Neutrophil (primary cell): ENCODE measurements around the gene COMT.
A peak's percentile ranks its signal among the peaks of the same experiment; 100 is the strongest.
"Not testable (repeated sequence)": the region's sequence is repeated elsewhere in the genome, so short reads cannot be mapped to it uniquely, and the experiment has no call there.

Source experiments
- H3K27ac ChIP-seq: fragments of 200-600 bp; sonication (generic); 2 replicates; pipeline ENCODE4 v1.5.1; 2016; ENCODE audit warnings: mild to moderate bottlenecking, moderate library complexity
- H3K27me3 ChIP-seq: fragments of 200-600 bp; sonication (generic); 2 replicates; pipeline ENCODE4 v1.6.0; 2016; ENCODE audit warnings: mild to moderate bottlenecking
- H3K36me3 ChIP-seq: fragments of 200-600 bp; sonication (generic); 2 replicates; pipeline ENCODE4 v1.5.1; 2017
- H3K4me1 ChIP-seq, 2 experiments: fragments of 200-600 bp in 1 of 2; sonication (generic) in 1 of 2; 1 replicate in 1 of 2; 2 replicates in 1 of 2; pipeline versions ENCODE4 v1.5.1 to v1.6.1; 2013 to 2016; ENCODE audit warnings: low read depth in 1 of 2, low read length in 1 of 2, mild to moderate bottlenecking in 1 of 2, moderate library complexity in 1 of 2; ENCODE audit not compliant: control insufficient read depth in 1 of 2, insufficient read depth in 1 of 2
- H3K4me3 ChIP-seq, 2 experiments: fragments of 200-600 bp in 1 of 2; sonication (generic) in 1 of 2; 1 replicate in 1 of 2; 2 replicates in 1 of 2; pipeline ENCODE4 v1.5.1; 2013 to 2016; ENCODE audit warnings: low read depth in 1 of 2, low read length in 1 of 2, mild to moderate bottlenecking in 1 of 2, moderate library complexity in 1 of 2
- H3K9me3 ChIP-seq: fragments of 200-600 bp; sonication (generic); 2 replicates; pipeline ENCODE4 v1.5.1; 2016
- TF ChIP-seq, protein P1 (sequence below): fragments of 200-600 bp; sonication (generic); IDR thresholded peaks from 2 replicates; pipeline ENCODE4 v1.5.1; 2016; ENCODE audit warnings: antibody characterized with exemption

The COMT gene

DNA sequence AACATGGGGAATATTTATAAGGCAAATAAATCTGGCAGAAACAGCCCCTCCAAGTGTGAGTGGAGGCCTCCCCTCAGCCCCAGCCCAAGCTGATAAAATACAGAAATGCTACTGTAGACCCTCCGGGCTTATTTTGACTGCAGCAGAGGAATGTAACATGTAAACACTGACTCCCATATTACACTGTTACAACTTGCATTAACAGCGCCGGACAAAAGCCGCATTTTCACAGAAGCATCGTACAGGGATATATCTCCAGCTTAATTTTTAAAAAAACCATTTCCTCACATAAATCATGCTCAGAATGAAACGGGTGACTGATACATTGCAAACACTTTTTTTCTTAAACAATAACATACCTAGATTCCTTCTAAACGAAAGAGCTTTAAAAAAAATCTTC, 36.6 kb upstream of the COMT start:
- H3K36me3 ChIP-seq: peaks cover 32% of the 10 kb centered on the region
- no peaks in the 10 kb centered on the region for H3K9me3 ChIP-seq

GRCh38 chr22:19905347-19906276, 36.0 kb upstream of the COMT start:
- H3K36me3 ChIP-seq: peaks cover 32% of the 10 kb centered on the region
- TF ChIP-seq, protein P1, sequence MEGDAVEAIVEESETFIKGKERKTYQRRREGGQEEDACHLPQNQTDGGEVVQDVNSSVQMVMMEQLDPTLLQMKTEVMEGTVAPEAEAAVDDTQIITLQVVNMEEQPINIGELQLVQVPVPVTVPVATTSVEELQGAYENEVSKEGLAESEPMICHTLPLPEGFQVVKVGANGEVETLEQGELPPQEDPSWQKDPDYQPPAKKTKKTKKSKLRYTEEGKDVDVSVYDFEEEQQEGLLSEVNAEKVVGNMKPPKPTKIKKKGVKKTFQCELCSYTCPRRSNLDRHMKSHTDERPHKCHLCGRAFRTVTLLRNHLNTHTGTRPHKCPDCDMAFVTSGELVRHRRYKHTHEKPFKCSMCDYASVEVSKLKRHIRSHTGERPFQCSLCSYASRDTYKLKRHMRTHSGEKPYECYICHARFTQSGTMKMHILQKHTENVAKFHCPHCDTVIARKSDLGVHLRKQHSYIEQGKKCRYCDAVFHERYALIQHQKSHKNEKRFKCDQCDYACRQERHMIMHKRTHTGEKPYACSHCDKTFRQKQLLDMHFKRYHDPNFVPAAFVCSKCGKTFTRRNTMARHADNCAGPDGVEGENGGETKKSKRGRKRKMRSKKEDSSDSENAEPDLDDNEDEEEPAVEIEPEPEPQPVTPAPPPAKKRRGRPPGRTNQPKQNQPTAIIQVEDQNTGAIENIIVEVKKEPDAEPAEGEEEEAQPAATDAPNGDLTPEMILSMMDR: no peak
- no peak overlapping the region for H3K4me3 ChIP-seq
- no peaks in the 10 kb centered on the region for H3K4me1 ChIP-seq
- no peaks in the 10 kb centered on the region for H3K27me3 ChIP-seq
- no peaks in the 10 kb centered on the region for H3K9me3 ChIP-seq
- H3K27ac ChIP-seq: no peak overlapping the region

More for the DNA sequence above, 36.6 kb upstream of the COMT start:
- TF ChIP-seq, protein P1: no peak
- no peaks in the 10 kb centered on the region for H3K4me1 ChIP-seq
- H3K27me3 ChIP-seq: no peaks in the 10 kb centered on the region
- no peak overlapping the region for H3K4me3 ChIP-seq
- H3K27ac ChIP-seq: no peak overlapping the region

DNA sequence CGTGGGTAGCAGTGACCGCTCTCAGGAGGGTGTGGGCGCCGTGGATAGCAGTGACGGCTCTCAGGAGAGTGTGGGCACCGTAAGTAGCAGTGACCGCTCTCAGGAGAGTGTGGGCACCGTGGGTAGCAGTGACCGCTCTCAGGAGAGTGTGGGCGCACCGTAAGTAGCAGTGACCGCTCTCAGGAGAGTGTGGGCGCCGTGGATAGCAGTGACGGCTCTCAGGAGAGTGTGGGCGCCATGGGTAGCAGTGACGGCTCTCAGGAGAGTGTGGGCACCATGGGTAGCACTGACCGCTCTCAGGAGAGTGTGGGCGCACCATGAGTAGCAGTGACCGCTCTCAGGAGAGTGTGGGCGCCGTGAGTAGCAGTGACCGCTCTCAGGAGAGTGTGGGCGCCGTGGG, 34.7 kb upstream of the COMT start:
- H3K4me1 ChIP-seq, H3K9me3 ChIP-seq, H3K4me3 ChIP-seq, H3K27ac ChIP-seq, H3K27me3 ChIP-seq: not testable (repeated sequence)
- peaks cover 27% of the 10 kb centered on the region for H3K36me3 ChIP-seq

DNA sequence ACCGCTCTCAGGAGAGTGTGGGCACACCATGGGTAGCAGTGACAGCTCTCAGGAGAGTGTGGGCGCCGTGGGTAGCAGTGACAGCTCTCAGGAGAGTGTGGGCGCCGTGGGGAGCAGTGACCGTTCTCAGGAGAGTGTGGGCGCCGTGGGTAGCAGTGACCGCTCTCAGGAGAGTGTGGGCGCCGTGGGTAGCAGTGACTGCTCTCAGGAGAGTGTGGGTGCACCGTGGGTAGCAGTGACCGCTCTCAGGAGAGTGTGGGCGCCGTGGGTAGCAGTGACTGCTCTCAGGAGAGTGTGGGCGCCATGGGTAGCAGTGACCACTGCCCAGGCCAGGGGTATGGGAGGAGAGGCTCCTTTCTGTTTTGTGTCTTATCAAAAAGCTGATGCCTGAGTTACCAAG, 33.7 kb upstream of the COMT start:
- H3K9me3 ChIP-seq, H3K27me3 ChIP-seq, H3K4me1 ChIP-seq, H3K27ac ChIP-seq, H3K4me3 ChIP-seq: not testable (repeated sequence)
- H3K36me3 ChIP-seq: peaks cover 36% of the 10 kb centered on the region

GRCh38 chr22:19909350-19910179, 32.0 kb upstream of the COMT start:
- no peaks in the 10 kb centered on the region for H3K27me3 ChIP-seq
- H3K9me3 ChIP-seq: no peaks in the 10 kb centered on the region
- no peak overlapping the region for H3K4me3 ChIP-seq
- H3K4me1 ChIP-seq: no peaks in the 10 kb centered on the region
- TF ChIP-seq, protein P1: peak; percentile 89
- no peak overlapping the region for H3K27ac ChIP-seq
- peaks cover 50% of the 10 kb centered on the region for H3K36me3 ChIP-seq

DNA sequence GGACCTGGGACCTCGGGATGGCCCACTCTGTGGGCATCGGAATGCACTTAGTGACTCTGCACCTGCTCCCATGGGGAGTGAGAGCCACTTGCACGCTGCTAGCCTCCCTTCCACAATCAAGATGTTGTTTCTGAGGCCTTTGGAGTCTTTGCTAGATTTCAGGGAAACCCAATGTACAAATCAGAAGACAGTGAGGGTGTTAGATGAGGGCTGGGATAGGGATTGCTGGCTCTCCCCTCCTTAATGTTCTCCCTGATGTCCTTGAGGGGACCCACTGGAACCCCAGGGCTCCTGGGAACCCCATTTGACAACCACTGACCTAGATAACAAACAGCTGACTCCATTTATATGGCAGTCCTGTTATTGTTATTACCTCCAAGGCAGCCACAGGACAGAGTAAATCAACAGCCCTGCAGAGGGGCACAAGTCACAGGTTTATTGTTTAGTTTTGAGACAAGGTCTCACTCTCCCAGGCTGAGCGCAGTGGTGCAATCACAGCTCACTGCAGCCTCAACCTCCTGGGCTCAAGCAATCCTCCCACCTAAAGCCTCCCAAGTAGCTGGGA, 31.3 kb upstream of the COMT start:
- no peak overlapping the region for H3K27ac ChIP-seq
- H3K9me3 ChIP-seq: no peaks in the 10 kb centered on the region
- H3K36me3 ChIP-seq: peaks cover 56% of the 10 kb centered on the region
- H3K4me1 ChIP-seq: no peaks in the 10 kb centered on the region
- H3K4me3 ChIP-seq: no peak overlapping the region
- TF ChIP-seq, protein P1: no peak
- H3K27me3 ChIP-seq: no peaks in the 10 kb centered on the region
